Measurements from ENCODE around the gene ATL3.

DNA sequence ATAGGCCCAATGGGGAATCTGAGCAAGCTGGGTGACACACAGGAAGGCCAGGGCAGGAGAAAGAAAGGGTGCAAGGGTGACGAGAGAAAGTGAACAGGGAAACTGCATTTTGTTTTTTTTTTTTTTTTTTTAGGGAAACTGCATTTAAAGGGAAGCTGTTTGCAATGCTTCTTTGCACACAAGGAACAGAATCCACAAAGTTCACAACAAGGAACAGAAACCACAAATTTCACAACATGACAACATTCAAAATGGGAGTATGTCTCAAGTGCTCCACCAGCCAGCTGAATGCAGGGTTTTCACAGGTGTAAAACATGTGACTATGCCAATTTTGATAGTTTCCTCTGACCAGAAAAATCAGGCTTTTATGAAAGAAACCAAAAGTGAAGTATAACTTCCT, 50.1 kb downstream of the ATL3 start:
- TF ChIP-seq, protein P1, sequence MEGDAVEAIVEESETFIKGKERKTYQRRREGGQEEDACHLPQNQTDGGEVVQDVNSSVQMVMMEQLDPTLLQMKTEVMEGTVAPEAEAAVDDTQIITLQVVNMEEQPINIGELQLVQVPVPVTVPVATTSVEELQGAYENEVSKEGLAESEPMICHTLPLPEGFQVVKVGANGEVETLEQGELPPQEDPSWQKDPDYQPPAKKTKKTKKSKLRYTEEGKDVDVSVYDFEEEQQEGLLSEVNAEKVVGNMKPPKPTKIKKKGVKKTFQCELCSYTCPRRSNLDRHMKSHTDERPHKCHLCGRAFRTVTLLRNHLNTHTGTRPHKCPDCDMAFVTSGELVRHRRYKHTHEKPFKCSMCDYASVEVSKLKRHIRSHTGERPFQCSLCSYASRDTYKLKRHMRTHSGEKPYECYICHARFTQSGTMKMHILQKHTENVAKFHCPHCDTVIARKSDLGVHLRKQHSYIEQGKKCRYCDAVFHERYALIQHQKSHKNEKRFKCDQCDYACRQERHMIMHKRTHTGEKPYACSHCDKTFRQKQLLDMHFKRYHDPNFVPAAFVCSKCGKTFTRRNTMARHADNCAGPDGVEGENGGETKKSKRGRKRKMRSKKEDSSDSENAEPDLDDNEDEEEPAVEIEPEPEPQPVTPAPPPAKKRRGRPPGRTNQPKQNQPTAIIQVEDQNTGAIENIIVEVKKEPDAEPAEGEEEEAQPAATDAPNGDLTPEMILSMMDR (IDR thresholded peaks at IDR 0.05), result no peak
- TF ChIP-seq POLR2AphosphoS5 (IDR thresholded peaks at IDR 0.05; ENCODE audit: insufficient read depth in 1 of 2, low read depth in 1 of 2), result no peak
